Measurements from ENCODE around the gene MSL3. TPM values are rescaled to one million over a fixed set of nuclear protein-coding genes. Genes with fewer than 3 reads are reported as not detected.

MSL3 gene
- total RNA-seq, 1 experiment from 2014 or later: 39.3 TPM

DNA sequence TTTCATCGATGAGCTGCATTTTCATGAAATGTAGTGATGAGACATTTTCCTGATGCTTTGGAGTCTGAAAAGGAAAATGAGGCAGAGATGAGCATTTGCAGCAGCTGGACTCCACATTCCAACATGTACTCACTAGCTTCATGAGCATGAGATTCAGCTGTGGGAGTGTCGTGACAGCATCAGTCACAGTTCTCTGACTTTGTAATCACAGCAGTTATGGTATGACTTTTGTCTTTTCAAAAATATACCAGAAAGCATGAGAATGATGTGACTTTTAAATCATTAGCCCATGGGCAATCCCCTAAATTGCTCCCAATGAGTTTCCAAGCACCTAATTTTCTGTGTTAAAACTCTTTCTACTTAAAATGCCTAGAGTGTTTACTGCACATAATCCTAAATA lies 18.3 kb upstream of the MSL3 start:
- no peak for DNase-seq
- no peaks in the 10 kb centered on the region for H3F3A ChIP-seq (ENCODE audit: insufficient read depth, low read depth)
- no peak overlapping the region for H3K4me2 ChIP-seq
- no peak for TF ChIP-seq EZH2 (IDR thresholded peaks at IDR 0.05; ENCODE audit: low read depth)
- TF ChIP-seq CTCF (conservative IDR thresholded peaks at IDR 0.05): no peak
- H3K4me1 ChIP-seq (replicated peaks; ENCODE audit: insufficient read depth): no peaks in the 10 kb centered on the region
- no peaks in the 10 kb centered on the region for H3K36me3 ChIP-seq (ENCODE audit: low read depth)
- BruUV-seq (replicated peaks): no TSS peak
- no peaks in the 10 kb centered on the region for H3K9me2 ChIP-seq (ENCODE audit: insufficient read depth)
- H4K20me1 ChIP-seq (ENCODE audit: insufficient read depth): no peaks in the 10 kb centered on the region
- intact Hi-C loops (cut with micrococcal nuclease; ENCODE audit: unreplicated experiment): no loop called here
- ChIA-PET POLR2A (ENCODE audit: unreplicated experiment) (no interaction called here), CTCF (no interaction called here)
- no peaks in the 10 kb centered on the region for H3K9me3 ChIP-seq (ENCODE audit: insufficient read depth, low read depth)
- no peak overlapping the region for H3K4me3 ChIP-seq
- H3K27ac ChIP-seq: no peak overlapping the region
- no peak overlapping the region for H2AFZ ChIP-seq
- H3K79me2 ChIP-seq (ENCODE audit: low read depth): no peaks in the 10 kb centered on the region
- peaks cover 6% of the 10 kb centered on the region; the same call in 1 of the 2 replicates for H3K27me3 ChIP-seq (ENCODE audit: insufficient read depth, low read depth)

- H3K9me3 ChIP-seq (ENCODE audit: insufficient read depth, low read depth): no peaks in the 10 kb centered on the region
- BruUV-seq (replicated peaks): no TSS peak
- DNase-seq: no peak
Observed at GRCh38 chrX:11740794-11741193, 17.2 kb upstream of the MSL3 start.

GRCh38 chrX:11741574-11741973 lies 16.5 kb upstream of the MSL3 start:
- no peak for DNase-seq
- no peaks in the 10 kb centered on the region for H3K27me3 ChIP-seq (ENCODE audit: insufficient read depth, low read depth)
- TF ChIP-seq EZH2 (IDR thresholded peaks at IDR 0.05; ENCODE audit: low read depth) (no peak), CTCF (conservative IDR thresholded peaks at IDR 0.05) (no peak)
- no peaks in the 10 kb centered on the region for H3K79me2 ChIP-seq (ENCODE audit: low read depth)
- no peaks in the 10 kb centered on the region for H3K4me1 ChIP-seq (replicated peaks; ENCODE audit: insufficient read depth)
- no peak overlapping the region for H3K4me3 ChIP-seq
- CTCF ChIA-PET: no interaction called here
- POLR2A ChIA-PET (ENCODE audit: unreplicated experiment): no interaction called here
- no peaks in the 10 kb centered on the region for H3K9me3 ChIP-seq (ENCODE audit: insufficient read depth, low read depth)
- no peak overlapping the region for H2AFZ ChIP-seq
- H3K9me2 ChIP-seq (ENCODE audit: insufficient read depth): no peaks in the 10 kb centered on the region
- intact Hi-C loops (cut with micrococcal nuclease; ENCODE audit: unreplicated experiment): no loop called here
- H4K20me1 ChIP-seq (ENCODE audit: insufficient read depth): no peaks in the 10 kb centered on the region
- H3F3A ChIP-seq (ENCODE audit: insufficient read depth, low read depth): no peaks in the 10 kb centered on the region
- H3K27ac ChIP-seq: no peak overlapping the region
- no TSS peak for BruUV-seq (replicated peaks)
- no peaks in the 10 kb centered on the region for H3K36me3 ChIP-seq (ENCODE audit: low read depth)
- no peak overlapping the region for H3K4me2 ChIP-seq

More at GRCh38 chrX:11740794-11741193, 17.2 kb upstream of the MSL3 start:
- POLR2A ChIA-PET (ENCODE audit: unreplicated experiment): no interaction called here
- intact Hi-C loops (cut with micrococcal nuclease; ENCODE audit: unreplicated experiment): no loop called here
- Histone ChIP-seq H3K4me3 (no peak overlapping the region), H3F3A (ENCODE audit: insufficient read depth, low read depth) (no peaks in the 10 kb centered on the region), H4K20me1 (ENCODE audit: insufficient read depth) (no peaks in the 10 kb centered on the region), H3K4me1 (replicated peaks; ENCODE audit: insufficient read depth) (no peaks in the 10 kb centered on the region), H3K27me3 (ENCODE audit: insufficient read depth, low read depth) (peaks cover 6% of the 10 kb centered on the region; the same call in 1 of the 2 replicates), H3K79me2 (ENCODE audit: low read depth) (no peaks in the 10 kb centered on the region), H3K4me2 (no peak overlapping the region), H3K9me2 (ENCODE audit: insufficient read depth) (no peaks in the 10 kb centered on the region), H3K36me3 (ENCODE audit: low read depth) (no peaks in the 10 kb centered on the region), H2AFZ (no peak overlapping the region), H3K27ac (no peak overlapping the region)
- TF ChIP-seq CTCF (conservative IDR thresholded peaks at IDR 0.05) (no peak), EZH2 (IDR thresholded peaks at IDR 0.05; ENCODE audit: low read depth) (no peak)
- CTCF ChIA-PET: no interaction called here

Measured in PC-9 (cell line).